ENCODE data around the gene SDHAF4. TPM values are rescaled to one million over a fixed set of nuclear protein-coding genes. Genes with fewer than 3 reads are reported as not detected.
"Not testable (repeated sequence)": the region's sequence is repeated elsewhere in the genome, so short reads cannot be mapped to it uniquely, and the experiment has no call there.

The SDHAF4 gene
- total RNA-seq, 2 experiments from 2014 or later = 2.2 to 2.6 TPM

DNA sequence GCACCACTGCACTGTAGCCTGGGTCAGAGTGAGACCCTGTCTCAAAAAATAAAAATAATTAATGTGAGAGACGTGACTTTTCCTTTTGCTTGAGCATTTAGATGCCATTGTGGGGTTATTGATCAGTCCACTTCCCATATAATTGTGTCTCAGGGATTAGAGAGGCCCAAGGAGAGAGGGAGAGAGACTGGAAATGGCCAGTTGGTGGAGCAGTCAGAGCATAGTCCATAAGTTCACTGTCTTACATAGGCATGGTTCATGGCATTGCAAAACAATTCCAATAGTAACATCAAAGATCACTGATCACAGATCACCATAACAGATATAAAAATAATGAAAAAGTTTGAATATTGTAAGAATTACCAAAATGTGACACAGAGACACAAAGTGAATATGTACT is 15.2 kb upstream of the SDHAF4 start:
- CTCF ChIA-PET = no interaction called here

GRCh38 chr6:70552286-70552940 is 14.3 kb upstream of the SDHAF4 start:
- H3K4me3 Mint-ChIP-seq; H3K9me3 ChIP-seq (ENCODE audit: control insufficient read depth in 1 of 2, insufficient read depth in 1 of 2, low read length in 2 of 2); H3K27me3 Mint-ChIP-seq; H3K9me3 Mint-ChIP-seq; H3K27ac ChIP-seq (ENCODE audit: low read depth in 1 of 2, low read length in 2 of 2); H3K27me3 ChIP-seq (ENCODE audit: control insufficient read depth in 1 of 2, insufficient read depth in 2 of 2, low read length in 2 of 2); H3K4me1 ChIP-seq (ENCODE audit: insufficient read depth, low read length); H3K36me3 ChIP-seq (ENCODE audit: insufficient read depth, low read length); DNase-seq; H3K27ac Mint-ChIP-seq; CTCF ChIA-PET; ATAC-seq (ENCODE audit: poor library complexity); H3K4me3 ChIP-seq (ENCODE audit: low read length); POLR2A ChIA-PET; H3K4me1 Mint-ChIP-seq (ENCODE audit: low read depth); intact Hi-C loops (cut with DNase I, micrococcal nuclease); H3K36me3 Mint-ChIP-seq (ENCODE audit: low read depth): not testable (repeated sequence)

More for the DNA sequence above, 15.2 kb upstream of the SDHAF4 start:
- Mint-ChIP-seq H3K4me3 (no peak overlapping the region), H3K4me1 (ENCODE audit: low read depth) (no peaks in the 10 kb centered on the region), H3K27ac (no peak overlapping the region), H3K36me3 (ENCODE audit: low read depth) (no peaks in the 10 kb centered on the region), H3K9me3 (no peaks in the 10 kb centered on the region), H3K27me3 (no peaks in the 10 kb centered on the region)
- Histone ChIP-seq H3K9me3 (ENCODE audit: control insufficient read depth in 1 of 2, insufficient read depth in 1 of 2, low read length in 2 of 2) (no peaks in the 10 kb centered on the region), H3K36me3 (ENCODE audit: insufficient read depth, low read length) (no peaks in the 10 kb centered on the region), H3K4me1 (ENCODE audit: insufficient read depth, low read length) (no peaks in the 10 kb centered on the region), H3K27ac (ENCODE audit: low read depth in 1 of 2, low read length in 2 of 2) (no peak overlapping the region), H3K27me3 (ENCODE audit: control insufficient read depth in 1 of 2, insufficient read depth in 2 of 2, low read length in 2 of 2) (no peaks in the 10 kb centered on the region), H3K4me3 (ENCODE audit: low read length) (no peak overlapping the region)
- no peak for ATAC-seq (ENCODE audit: poor library complexity)
- TF ChIP-seq, protein P1, sequence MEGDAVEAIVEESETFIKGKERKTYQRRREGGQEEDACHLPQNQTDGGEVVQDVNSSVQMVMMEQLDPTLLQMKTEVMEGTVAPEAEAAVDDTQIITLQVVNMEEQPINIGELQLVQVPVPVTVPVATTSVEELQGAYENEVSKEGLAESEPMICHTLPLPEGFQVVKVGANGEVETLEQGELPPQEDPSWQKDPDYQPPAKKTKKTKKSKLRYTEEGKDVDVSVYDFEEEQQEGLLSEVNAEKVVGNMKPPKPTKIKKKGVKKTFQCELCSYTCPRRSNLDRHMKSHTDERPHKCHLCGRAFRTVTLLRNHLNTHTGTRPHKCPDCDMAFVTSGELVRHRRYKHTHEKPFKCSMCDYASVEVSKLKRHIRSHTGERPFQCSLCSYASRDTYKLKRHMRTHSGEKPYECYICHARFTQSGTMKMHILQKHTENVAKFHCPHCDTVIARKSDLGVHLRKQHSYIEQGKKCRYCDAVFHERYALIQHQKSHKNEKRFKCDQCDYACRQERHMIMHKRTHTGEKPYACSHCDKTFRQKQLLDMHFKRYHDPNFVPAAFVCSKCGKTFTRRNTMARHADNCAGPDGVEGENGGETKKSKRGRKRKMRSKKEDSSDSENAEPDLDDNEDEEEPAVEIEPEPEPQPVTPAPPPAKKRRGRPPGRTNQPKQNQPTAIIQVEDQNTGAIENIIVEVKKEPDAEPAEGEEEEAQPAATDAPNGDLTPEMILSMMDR (IDR thresholded peaks at IDR 0.05) = no peak
- DNase-seq = no peak
- intact Hi-C loops (cut with DNase I, micrococcal nuclease) = no loop called here
- POLR2A ChIA-PET = no interaction called here

GRCh38 chr6:70552974-70553373 is 13.8 kb upstream of the SDHAF4 start:
- DNase-seq (no peak), ATAC-seq (ENCODE audit: poor library complexity) (no peak)
- no peaks in the 10 kb centered on the region for H3K9me3 ChIP-seq (ENCODE audit: control insufficient read depth in 1 of 2, insufficient read depth in 1 of 2, low read length in 2 of 2)
- no peaks in the 10 kb centered on the region for H3K27me3 ChIP-seq (ENCODE audit: control insufficient read depth in 1 of 2, insufficient read depth in 2 of 2, low read length in 2 of 2)
- ChIA-PET CTCF (no interaction called here), POLR2A (no interaction called here)
- no peak overlapping the region for H3K27ac ChIP-seq (ENCODE audit: low read depth in 1 of 2, low read length in 2 of 2)
- intact Hi-C loops (cut with DNase I, micrococcal nuclease) = no loop called here
- TF ChIP-seq, protein P1 (IDR thresholded peaks at IDR 0.05) = no peak
- Mint-ChIP-seq H3K36me3 (ENCODE audit: low read depth) (no peaks in the 10 kb centered on the region), H3K27me3 (no peaks in the 10 kb centered on the region), H3K9me3 (no peaks in the 10 kb centered on the region), H3K4me1 (ENCODE audit: low read depth) (no peaks in the 10 kb centered on the region), H3K4me3 (no peak overlapping the region), H3K27ac (no peak overlapping the region)
- H3K4me3 ChIP-seq (ENCODE audit: low read length) = no peak overlapping the region
- no peaks in the 10 kb centered on the region for H3K36me3 ChIP-seq (ENCODE audit: insufficient read depth, low read length)
- H3K4me1 ChIP-seq (ENCODE audit: insufficient read depth, low read length) = no peaks in the 10 kb centered on the region

- no peak for ATAC-seq (ENCODE audit: poor library complexity)
- TF ChIP-seq, protein P1 (IDR thresholded peaks at IDR 0.05) = no peak
- Mint-ChIP-seq H3K4me3 (no peak overlapping the region), H3K9me3 (no peaks in the 10 kb centered on the region), H3K36me3 (ENCODE audit: low read depth) (no peaks in the 10 kb centered on the region), H3K27me3 (no peaks in the 10 kb centered on the region), H3K27ac (no peak overlapping the region), H3K4me1 (ENCODE audit: low read depth) (no peaks in the 10 kb centered on the region)
- no peak overlapping the region for H3K27ac ChIP-seq (ENCODE audit: low read depth in 1 of 2, low read length in 2 of 2)
- H3K4me3 ChIP-seq (ENCODE audit: low read length) = no peak overlapping the region
- intact Hi-C loops (cut with DNase I, micrococcal nuclease) = no loop called here
- CTCF ChIA-PET = no interaction called here
- POLR2A ChIA-PET = interaction anchor here (1.1 kb wide), 1 partner anchor 9 kb away, joined by 3 read pairs; the partner anchor contains the start of gene SDHAF4
- no peaks in the 10 kb centered on the region for H3K4me1 ChIP-seq (ENCODE audit: insufficient read depth, low read length)
- no peaks in the 10 kb centered on the region for H3K36me3 ChIP-seq (ENCODE audit: insufficient read depth, low read length)
- no peaks in the 10 kb centered on the region for H3K9me3 ChIP-seq (ENCODE audit: control insufficient read depth in 1 of 2, insufficient read depth in 1 of 2, low read length in 2 of 2)
- no peaks in the 10 kb centered on the region for H3K27me3 ChIP-seq (ENCODE audit: control insufficient read depth in 1 of 2, insufficient read depth in 2 of 2, low read length in 2 of 2)
- no peak for DNase-seq
Observed at GRCh38 chr6:70557998-70558397, 8.7 kb upstream of the SDHAF4 start.

DNA sequence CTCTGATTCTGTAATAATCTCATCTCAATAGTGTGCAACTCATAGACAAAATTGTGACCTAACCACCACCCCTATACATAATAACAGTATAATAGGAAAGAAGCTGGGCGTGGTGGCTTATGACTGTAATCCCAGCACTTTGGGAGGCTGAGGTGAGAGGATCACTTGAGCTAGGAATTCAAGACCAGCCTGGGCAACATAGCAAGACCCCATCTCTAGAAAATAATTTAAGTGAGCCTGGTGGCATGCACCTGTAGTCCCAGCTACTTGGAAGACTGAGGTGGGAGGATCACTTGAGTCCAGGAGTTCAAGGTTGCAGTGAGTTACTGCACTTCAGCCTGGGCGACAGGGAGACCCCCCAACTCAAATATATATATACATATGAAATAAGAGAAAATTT is 4.3 kb upstream of the SDHAF4 start:
- H3K4me1 Mint-ChIP-seq (ENCODE audit: low read depth); H3K36me3 ChIP-seq (ENCODE audit: insufficient read depth, low read length); DNase-seq; H3K27ac ChIP-seq (ENCODE audit: low read depth in 1 of 2, low read length in 2 of 2); H3K4me3 ChIP-seq (ENCODE audit: low read length); H3K27ac Mint-ChIP-seq; H3K27me3 ChIP-seq (ENCODE audit: control insufficient read depth in 1 of 2, insufficient read depth in 2 of 2, low read length in 2 of 2); ATAC-seq (ENCODE audit: poor library complexity); CTCF ChIA-PET; H3K36me3 Mint-ChIP-seq (ENCODE audit: low read depth); H3K27me3 Mint-ChIP-seq; POLR2A ChIA-PET; H3K4me3 Mint-ChIP-seq; H3K9me3 ChIP-seq (ENCODE audit: control insufficient read depth in 1 of 2, insufficient read depth in 1 of 2, low read length in 2 of 2); H3K9me3 Mint-ChIP-seq: not testable (repeated sequence)
- H3K4me1 ChIP-seq (ENCODE audit: insufficient read depth, low read length) = peaks cover 12% of the 10 kb centered on the region
- intact Hi-C loops (cut with DNase I, micrococcal nuclease) = loop anchor here in 1 of 2 experiments (10.0 kb wide), 2 partner anchors 722 to 768 kb away; partner anchors contain the start of genes LMBRD1 and OGFRL1
